HCT116 (cell line): ENCODE measurements around the gene KHDC4. TPM values are rescaled to one million over a fixed set of nuclear protein-coding genes. Genes with fewer than 3 reads are reported as not detected.

Experiments
- ATAC-seq: fragments of 200-7000 bp; cut with Tn5 transposase; 2 replicates; pipeline ENCODE4 v1.9.1; 2020; ENCODE audit warnings: mild to moderate bottlenecking, moderate library complexity
- BruUV-seq: library from RNA; stranded (reverse); fragments of 400-500 nt; replicated peaks from 2 replicates; lab custom pipeline; 2021; lab: Mats Ljungman, UMichigan
- CTCF ChIA-PET: fragments of 300-600 bp; sonication (Branson Sonifier 250); formaldehyde crosslinking; loops from one replicate; lab custom pipeline; 2021; ENCODE audit warnings: antibody characterized with exemption; lab: Charles Lee
- POLR2A ChIA-PET: fragments of 300-600, 350-600 bp; sonication (Branson Sonifier 250); formaldehyde crosslinking; loops from one replicate; lab custom pipeline; 2021; ENCODE audit warnings: antibody characterized with exemption; lab: Charles Lee
- RAD21 ChIA-PET, 2 experiments: fragments of 300-600 bp; sonication (Branson Sonifier 250); formaldehyde crosslinking; loops; one replicate each; lab custom pipeline; 2023; ENCODE audit warnings: low total read pairs in 2 of 2; ENCODE audit not compliant: uncharacterized antibody in 2 of 2, unreplicated experiment in 2 of 2, low non-redundant PET in 1 of 2; lab: Charles Lee
- DNase-seq: peaks from one replicate; pipeline ENCODE4 v3.0.0-alpha.2; 2010; ENCODE audit warnings: low read depth, low spot score
- H2AFZ ChIP-seq: fragments of 200-600 bp; shearing (Covaris generic), sonication (generic); 2 replicates; pipeline ENCODE4 v1.6.1; 2017; ENCODE audit warnings: low read depth, mixed run types, mixed read lengths, antibody characterized with exemption, low read length; ENCODE audit not compliant: poor library complexity, severe bottlenecking
- H3K27ac ChIP-seq: 2 replicates; pipeline ENCODE4 v1.5.1; 2012; ENCODE audit warnings: low read depth, low read length
- H3K27me3 ChIP-seq: fragments of 200-600 bp; sonication (generic); 2 replicates; pipeline ENCODE4 v1.6.1; 2016; ENCODE audit warnings: mixed run types, low read length, mixed read lengths; ENCODE audit not compliant: insufficient read depth
- H3K36me3 ChIP-seq, 2 experiments: fragments of 200-500 bp in 1 of 2; fragments of 200-600 bp in 1 of 2; sonication (Bioruptor generic) in 1 of 2; sonication (generic) in 1 of 2; 2 replicates each; pipeline versions ENCODE4 v1.5.1 to v1.6.1; 2014 to 2016; ENCODE audit warnings: low read length in 2 of 2, inconsistent platforms in 1 of 2, mixed read lengths in 1 of 2, mixed run types in 1 of 2; ENCODE audit not compliant: insufficient read depth in 2 of 2, control insufficient read depth in 1 of 2
- H3K4me1 ChIP-seq, 2 experiments: fragments of 200-600 bp in 1 of 2; sonication (generic) in 1 of 2; 2 replicates each; pipeline versions ENCODE4 v1.5.1 to v1.6.1; 2012 to 2017; ENCODE audit warnings: low read length in 2 of 2, inconsistent platforms in 1 of 2, mild to moderate bottlenecking in 1 of 2, mixed read lengths in 1 of 2, mixed run types in 1 of 2, moderate library complexity in 1 of 2; ENCODE audit not compliant: insufficient read depth in 2 of 2, control insufficient read depth in 1 of 2
- H3K4me2 ChIP-seq: fragments of 200-600 bp; sonication (generic); 2 replicates; pipeline ENCODE4 v1.6.1; 2017; ENCODE audit warnings: mixed run types, low read length, mixed read lengths
- H3K4me3 ChIP-seq, 2 experiments: fragments of 200-600 bp in 1 of 2; sonication (generic) in 1 of 2; replicated peaks in 1 of 2; 2 replicates each; pipeline ENCODE4 v1.5.1; 2011 to 2016; ENCODE audit warnings: low read length in 2 of 2, control low read depth in 1 of 2, low read depth in 1 of 2, mild to moderate bottlenecking in 1 of 2, mixed read lengths in 1 of 2, mixed run types in 1 of 2
- H3K79me2 ChIP-seq: fragments of 200-600 bp; sonication (generic); 2 replicates; pipeline ENCODE4 v1.6.1; 2017; ENCODE audit warnings: mild to moderate bottlenecking, mixed run types, low read length, moderate library complexity, mixed read lengths; ENCODE audit not compliant: insufficient read depth
- H3K9ac ChIP-seq: fragments of 200-600 bp; sonication (generic); 2 replicates; pipeline ENCODE4 v1.6.1; 2016; ENCODE audit warnings: low read length, mixed read lengths
- H3K9me2 ChIP-seq: fragments of 200-600 bp; sonication (generic), shearing (Covaris generic); 2 replicates; pipeline ENCODE4 v1.6.1; 2017; ENCODE audit warnings: mixed run types, mild to moderate bottlenecking, moderate library complexity; ENCODE audit not compliant: insufficient read depth
- H3K9me3 ChIP-seq, 2 experiments: fragments of 200-500 bp in 1 of 2; fragments of 200-600 bp in 1 of 2; sonication (Bioruptor generic) in 1 of 2; sonication (generic) in 1 of 2; 2 replicates each; pipeline ENCODE4 v1.6.1; 2014 to 2017; ENCODE audit warnings: low read length in 2 of 2, mixed read lengths in 2 of 2, inconsistent platforms in 1 of 2, low read depth in 1 of 2, mild to moderate bottlenecking in 1 of 2, mixed run types in 1 of 2, moderate library complexity in 1 of 2; ENCODE audit not compliant: control insufficient read depth in 1 of 2, insufficient read depth in 1 of 2
- H4K20me1 ChIP-seq: fragments of 200-600 bp; sonication (generic), shearing (Covaris generic); 2 replicates; pipeline ENCODE4 v1.6.1; 2017; ENCODE audit warnings: mixed run types, mild to moderate bottlenecking, moderate library complexity; ENCODE audit not compliant: insufficient read depth
- ATF3 ChIP-seq: IDR thresholded peaks from 2 replicates; pipeline ENCODE4 v1.6.1; 2012
- CEBPB ChIP-seq: IDR thresholded peaks from 2 replicates; pipeline ENCODE4 v1.6.1; 2012; ENCODE audit warnings: low read depth
- EZH2phosphoT487 ChIP-seq: fragments of 200-600 bp; IDR thresholded peaks from 2 replicates; pipeline ENCODE4 v1.6.1; 2018; ENCODE audit warnings: antibody characterized with exemption, borderline replicate concordance
- POLR2A ChIP-seq: IDR thresholded peaks from 2 replicates; pipeline ENCODE4 v1.7.0; 2011; ENCODE audit warnings: borderline replicate concordance; ENCODE audit not compliant: insufficient read depth, insufficient read length; ENCODE audit errors: extremely low read depth
- POLR2AphosphoS5 ChIP-seq: IDR thresholded peaks from 2 replicates; pipeline ENCODE4 v1.6.1; 2011; ENCODE audit warnings: mild to moderate bottlenecking, low read depth, low read length, moderate library complexity
- RAD21 ChIP-seq: IDR thresholded peaks from 2 replicates; pipeline ENCODE4 v1.6.1; 2012; ENCODE audit warnings: low read depth, mild to moderate bottlenecking
- SRF ChIP-seq: IDR thresholded peaks from 2 replicates; pipeline ENCODE4 v1.6.1; 2012; ENCODE audit warnings: low read depth
- intact Hi-C: fragments of 100-400 bp; cut with micrococcal nuclease; formaldehyde crosslinking; loops from 2 replicates; pipeline ENCODE4 v1.10.0; 2022
- total RNA-seq: library from RNA; stranded (reverse); gene quantifications from one replicate; pipeline ENCODE4 v1.2.1, GENCODE V29; 2021; ENCODE audit not compliant: unreplicated experiment

The KHDC4 gene
- total RNA-seq, 1 experiment from 2014 or later: 60.7 TPM

GRCh38 chr1:155947741-155948140 is 13.5 kb upstream of the KHDC4 start:
- H3K27me3 ChIP-seq: no peaks in the 10 kb centered on the region
- no peaks in the 10 kb centered on the region for H3K9me2 ChIP-seq
- H3K27ac ChIP-seq: no peak overlapping the region
- no peaks in the 10 kb centered on the region for H4K20me1 ChIP-seq
- H3K79me2 ChIP-seq: no peaks in the 10 kb centered on the region
- TF ChIP-seq SRF: no peak
- H3K9me3 ChIP-seq: no peaks in the 10 kb centered on the region
- intact Hi-C loops: no loop called here
- no peak overlapping the region for H3K9ac ChIP-seq
- H3K36me3 ChIP-seq: peaks cover 33 to 49% of the 10 kb centered on the region in 2 experiments; a peak in 3 of 4 replicates
- H2AFZ ChIP-seq: no peak overlapping the region
- H3K4me2 ChIP-seq: no peak overlapping the region
- ATAC-seq (no peak), DNase-seq (no peak)
- no peak overlapping the region for H3K4me3 ChIP-seq
- BruUV-seq: no TSS peak
- ChIA-PET RAD21 (no interaction called here), CTCF (no interaction called here), POLR2A (interaction anchor here (2.2 kb wide), 1 partner anchor 31 kb away, joined by 7 read pairs; the partner anchor contains the start of gene ARHGEF2)
- H3K4me1 ChIP-seq: peaks cover 13 to 31% of the 10 kb centered on the region in 2 experiments; a peak in 3 of 4 replicates

GRCh38 chr1:155947292-155947691 is 13.1 kb upstream of the KHDC4 start:
- Histone ChIP-seq H3K27ac (no peak overlapping the region), H2AFZ (no peak overlapping the region), H3K4me1 (peaks cover 16 to 35% of the 10 kb centered on the region in 2 experiments; a peak in 3 of 4 replicates), H3K36me3 (peaks cover 29 to 46% of the 10 kb centered on the region in 2 experiments; a peak in 3 of 4 replicates), H3K27me3 (no peaks in the 10 kb centered on the region), H3K9ac (no peak overlapping the region), H3K79me2 (no peaks in the 10 kb centered on the region), H4K20me1 (no peaks in the 10 kb centered on the region), H3K9me2 (no peaks in the 10 kb centered on the region), H3K9me3 (no peaks in the 10 kb centered on the region), H3K4me2 (no peak overlapping the region), H3K4me3 (no peak overlapping the region)
- CTCF ChIA-PET: no interaction called here
- no peak for TF ChIP-seq EZH2phosphoT487
- no peak for TF ChIP-seq POLR2A
- no peak for TF ChIP-seq ATF3
- TF ChIP-seq SRF: no peak
- no peak for TF ChIP-seq POLR2AphosphoS5
- no peak for TF ChIP-seq CEBPB
- no peak for TF ChIP-seq RAD21
- DNase-seq (no peak), ATAC-seq (no peak)
- POLR2A ChIA-PET: interaction anchor here (2.2 kb wide), 1 partner anchor 31 kb away, joined by 7 read pairs; the partner anchor contains the start of gene ARHGEF2
- intact Hi-C loops: no loop called here
- no TSS peak for BruUV-seq
- RAD21 ChIA-PET: no interaction called here
